HCT116 (cell line): ENCODE results near the gene ZSCAN30. TPM values are rescaled to one million over a fixed set of nuclear protein-coding genes. Genes with fewer than 3 reads are reported as not detected.

ENCODE experiments used
- ATAC-seq: fragments of 200-7000 bp; cut with Tn5 transposase; 2 replicates; pipeline ENCODE4 v1.9.1; 2020; ENCODE audit warnings: mild to moderate bottlenecking, moderate library complexity
- Bru-seq: library from RNA; stranded (reverse); fragments of 400-500 nt; gene quantifications from one replicate; lab custom pipeline; 2021; lab: Mats Ljungman, UMichigan
- BruChase-seq, 2 experiments: library from RNA; stranded (reverse); fragments of 400-500 nt; gene quantifications; one replicate each; lab custom pipeline; 2021; lab: Mats Ljungman, UMichigan
- BruUV-seq: library from RNA; stranded (reverse); fragments of 400-500 nt; replicated peaks from 2 replicates; lab custom pipeline; 2021; lab: Mats Ljungman, UMichigan
- CTCF ChIA-PET: fragments of 300-600 bp; sonication (Branson Sonifier 250); formaldehyde crosslinking; loops from one replicate; lab custom pipeline; 2021; ENCODE audit warnings: antibody characterized with exemption; lab: Charles Lee
- POLR2A ChIA-PET: fragments of 300-600, 350-600 bp; sonication (Branson Sonifier 250); formaldehyde crosslinking; loops from one replicate; lab custom pipeline; 2021; ENCODE audit warnings: antibody characterized with exemption; lab: Charles Lee
- RAD21 ChIA-PET, 2 experiments: fragments of 300-600 bp; sonication (Branson Sonifier 250); formaldehyde crosslinking; loops; one replicate each; lab custom pipeline; 2023; ENCODE audit warnings: low total read pairs in 2 of 2; ENCODE audit not compliant: uncharacterized antibody in 2 of 2, unreplicated experiment in 2 of 2, low non-redundant PET in 1 of 2; lab: Charles Lee
- DNase-seq: peaks from one replicate; pipeline ENCODE4 v3.0.0-alpha.2; 2010; ENCODE audit warnings: low read depth, low spot score
- H2AFZ ChIP-seq: fragments of 200-600 bp; shearing (Covaris generic), sonication (generic); 2 replicates; pipeline ENCODE4 v1.6.1; 2017; ENCODE audit warnings: low read depth, mixed run types, mixed read lengths, antibody characterized with exemption, low read length; ENCODE audit not compliant: poor library complexity, severe bottlenecking
- H3K27ac ChIP-seq: 2 replicates; pipeline ENCODE4 v1.5.1; 2012; ENCODE audit warnings: low read depth, low read length
- H3K27me3 ChIP-seq: fragments of 200-600 bp; sonication (generic); 2 replicates; pipeline ENCODE4 v1.6.1; 2016; ENCODE audit warnings: mixed run types, low read length, mixed read lengths; ENCODE audit not compliant: insufficient read depth
- H3K36me3 ChIP-seq, 2 experiments: fragments of 200-500 bp in 1 of 2; fragments of 200-600 bp in 1 of 2; sonication (Bioruptor generic) in 1 of 2; sonication (generic) in 1 of 2; 2 replicates each; pipeline versions ENCODE4 v1.5.1 to v1.6.1; 2014 to 2016; ENCODE audit warnings: low read length in 2 of 2, inconsistent platforms in 1 of 2, mixed read lengths in 1 of 2, mixed run types in 1 of 2; ENCODE audit not compliant: insufficient read depth in 2 of 2, control insufficient read depth in 1 of 2
- H3K4me1 ChIP-seq, 2 experiments: fragments of 200-600 bp in 1 of 2; sonication (generic) in 1 of 2; 2 replicates each; pipeline versions ENCODE4 v1.5.1 to v1.6.1; 2012 to 2017; ENCODE audit warnings: low read length in 2 of 2, inconsistent platforms in 1 of 2, mild to moderate bottlenecking in 1 of 2, mixed read lengths in 1 of 2, mixed run types in 1 of 2, moderate library complexity in 1 of 2; ENCODE audit not compliant: insufficient read depth in 2 of 2, control insufficient read depth in 1 of 2
- H3K4me2 ChIP-seq: fragments of 200-600 bp; sonication (generic); 2 replicates; pipeline ENCODE4 v1.6.1; 2017; ENCODE audit warnings: mixed run types, low read length, mixed read lengths
- H3K4me3 ChIP-seq, 2 experiments: fragments of 200-600 bp in 1 of 2; sonication (generic) in 1 of 2; replicated peaks in 1 of 2; 2 replicates each; pipeline ENCODE4 v1.5.1; 2011 to 2016; ENCODE audit warnings: low read length in 2 of 2, control low read depth in 1 of 2, low read depth in 1 of 2, mild to moderate bottlenecking in 1 of 2, mixed read lengths in 1 of 2, mixed run types in 1 of 2
- H3K79me2 ChIP-seq: fragments of 200-600 bp; sonication (generic); 2 replicates; pipeline ENCODE4 v1.6.1; 2017; ENCODE audit warnings: mild to moderate bottlenecking, mixed run types, low read length, moderate library complexity, mixed read lengths; ENCODE audit not compliant: insufficient read depth
- H3K9ac ChIP-seq: fragments of 200-600 bp; sonication (generic); 2 replicates; pipeline ENCODE4 v1.6.1; 2016; ENCODE audit warnings: low read length, mixed read lengths
- H3K9me2 ChIP-seq: fragments of 200-600 bp; sonication (generic), shearing (Covaris generic); 2 replicates; pipeline ENCODE4 v1.6.1; 2017; ENCODE audit warnings: mixed run types, mild to moderate bottlenecking, moderate library complexity; ENCODE audit not compliant: insufficient read depth
- H3K9me3 ChIP-seq, 2 experiments: fragments of 200-500 bp in 1 of 2; fragments of 200-600 bp in 1 of 2; sonication (Bioruptor generic) in 1 of 2; sonication (generic) in 1 of 2; 2 replicates each; pipeline ENCODE4 v1.6.1; 2014 to 2017; ENCODE audit warnings: low read length in 2 of 2, mixed read lengths in 2 of 2, inconsistent platforms in 1 of 2, low read depth in 1 of 2, mild to moderate bottlenecking in 1 of 2, mixed run types in 1 of 2, moderate library complexity in 1 of 2; ENCODE audit not compliant: control insufficient read depth in 1 of 2, insufficient read depth in 1 of 2
- H4K20me1 ChIP-seq: fragments of 200-600 bp; sonication (generic), shearing (Covaris generic); 2 replicates; pipeline ENCODE4 v1.6.1; 2017; ENCODE audit warnings: mixed run types, mild to moderate bottlenecking, moderate library complexity; ENCODE audit not compliant: insufficient read depth
- CBX3 ChIP-seq: IDR thresholded peaks from 2 replicates; pipeline ENCODE4 v1.6.1; 2012; ENCODE audit warnings: low read depth
- EGR1 ChIP-seq: IDR thresholded peaks from 2 replicates; pipeline ENCODE4 v1.6.1; 2012; ENCODE audit warnings: low read depth
- ELF1 ChIP-seq: IDR thresholded peaks from 2 replicates; pipeline ENCODE4 v1.6.1; 2012; ENCODE audit warnings: low read depth, borderline replicate concordance
- JUND ChIP-seq: IDR thresholded peaks from 2 replicates; pipeline ENCODE4 v1.6.1; 2012
- POLR2AphosphoS5 ChIP-seq: IDR thresholded peaks from 2 replicates; pipeline ENCODE4 v1.6.1; 2011; ENCODE audit warnings: mild to moderate bottlenecking, low read depth, low read length, moderate library complexity
- SIN3A ChIP-seq: IDR thresholded peaks from 2 replicates; pipeline ENCODE4 v1.6.1; 2012; ENCODE audit warnings: low read depth
- SP1 ChIP-seq: IDR thresholded peaks from 2 replicates; pipeline ENCODE4 v1.6.1; 2012; ENCODE audit warnings: low read depth
- YY1 ChIP-seq: IDR thresholded peaks from 2 replicates; pipeline ENCODE4 v1.6.1; 2011; ENCODE audit warnings: low read length, low read depth, moderate library complexity, mild to moderate bottlenecking; ENCODE audit not compliant: insufficient replicate concordance; ENCODE audit errors: extremely low read depth
- ZFX ChIP-seq: fragments of 450-650 bp; IDR thresholded peaks from 2 replicates; pipeline ENCODE4 v1.6.1; 2017
- intact Hi-C: fragments of 100-400 bp; cut with micrococcal nuclease; formaldehyde crosslinking; loops from 2 replicates; pipeline ENCODE4 v1.10.0; 2022
- long read RNA-seq: library from polyadenylated mRNA; unstranded; transcript quantifications from one replicate; pipeline ENCODE4 v2.0.0, GENCODE V29; 2021; ENCODE audit not compliant: unreplicated experiment
- polyA plus RNA-seq: library from polyadenylated mRNA; unstranded; fragments of >200 nt; gene quantifications from 2 replicates; pipeline ENCODE4 v1.2.1, GENCODE V29; 2012; ENCODE audit warnings: missing spikeins
- total RNA-seq: library from RNA; stranded (reverse); gene quantifications from one replicate; pipeline ENCODE4 v1.2.1, GENCODE V29; 2021; ENCODE audit not compliant: unreplicated experiment
- TF ChIP-seq, protein P1 (sequence below): IDR thresholded peaks from 2 replicates; pipeline ENCODE4 v1.6.1; 2012
- TF ChIP-seq, protein P2 (sequence below): IDR thresholded peaks from 2 replicates; pipeline ENCODE4 v1.6.1; 2012
- TF ChIP-seq, protein P3 (sequence below): IDR thresholded peaks from 2 replicates; pipeline ENCODE4 v1.6.1; 2011; ENCODE audit warnings: mild to moderate bottlenecking, low read length, moderate library complexity; ENCODE audit not compliant: insufficient replicate concordance; ENCODE audit errors: extremely low read depth
- TF ChIP-seq, protein P4 (sequence below), 3 experiments: fragments of 200-600 bp in 1 of 3; sonication (generic) in 1 of 3; IDR thresholded peaks in 2 of 3; conservative IDR thresholded peaks in 1 of 3; 2 replicates each; pipeline ENCODE4 v1.5.1; 2012 to 2017; ENCODE audit warnings: low read depth in 2 of 3, low read length in 2 of 3, antibody characterized with exemption in 1 of 3, borderline replicate concordance in 1 of 3, control low read depth in 1 of 3, mild to moderate bottlenecking in 1 of 3, mixed read lengths in 1 of 3, mixed run types in 1 of 3, moderate library complexity in 1 of 3; ENCODE audit not compliant: insufficient read depth in 1 of 3

The ZSCAN30 gene
- total RNA-seq (11.5 TPM), Bru-seq, nascent RNA (percentile 60 among the genes with signal in this experiment), BruChase-seq, experiment 1, labeled RNA remaining after a 6-hour chase (percentile 74 among the genes with signal in this experiment), BruChase-seq, experiment 2, labeled RNA remaining after a 2-hour chase (percentile 75 among the genes with signal in this experiment)
- 4.5 and 6.8 TPM in 2 replicates for polyA plus RNA-seq
- long read RNA-seq, full-length matches to known transcripts: 3 of 15 reads
- long read RNA-seq, partial matches to known transcripts: 1 of 15 reads
- long read RNA-seq, other reads (novel, unspliced or antisense): 11 of 15 reads

DNA sequence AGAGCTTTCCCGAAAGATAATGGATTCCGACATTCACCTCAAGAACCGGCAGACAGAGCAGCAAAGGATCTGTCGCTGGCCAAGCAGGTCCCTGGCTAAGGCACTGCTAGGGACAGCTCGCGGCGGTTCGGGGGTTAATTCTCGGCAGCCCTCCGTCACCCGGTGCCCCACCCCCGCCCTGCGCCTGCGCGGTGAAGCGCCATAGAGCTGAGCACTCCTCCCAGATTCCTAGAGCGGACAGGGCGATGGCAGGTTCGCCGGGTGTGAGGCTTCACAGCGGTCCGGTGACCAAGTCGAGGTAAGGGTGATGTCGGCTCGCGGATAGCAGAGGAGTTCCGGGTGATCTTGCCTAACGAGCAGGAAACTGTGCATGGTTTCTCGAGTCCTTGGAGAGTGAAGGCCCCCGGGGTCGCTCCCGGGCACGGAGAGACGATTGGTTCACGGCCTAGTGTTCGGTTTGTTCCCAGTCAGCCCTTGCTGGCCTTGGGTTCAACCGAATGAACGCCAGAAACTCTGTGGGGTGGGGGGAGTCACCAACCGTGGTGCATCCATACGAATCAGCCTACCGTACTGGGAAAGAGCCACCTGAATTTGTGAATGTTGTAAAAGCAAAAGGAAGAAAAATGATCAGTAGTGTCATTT is at the start of gene ZSCAN30:
TSS of gene ZSCAN30 (minus strand) at position 136 of the 642 bp plus-strand sequence. CDS start 25,877 bp downstream, outside the sequence.
- Histone ChIP-seq H4K20me1 (no peaks in the 10 kb centered on the region), H3K4me2 (peak within 1 kb of the TSS; percentile 95), H3K36me3 (peaks cover 0 to 17% of the 10 kb centered on the region in 2 experiments; a peak in 2 of 4 replicates), H3K27me3 (no peaks in the 10 kb centered on the region), H2AFZ (peak within 1 kb of the TSS; percentile 72), H3K9me2 (no peaks in the 10 kb centered on the region), H3K9me3 (peaks cover 0 to 5% of the 10 kb centered on the region in 2 experiments; a peak in 1 of 4 replicates), H3K4me1 (peaks cover 0 to 16% of the 10 kb centered on the region in 2 experiments; a peak in 2 of 4 replicates), H3K4me3 (peak within 1 kb of the TSS; percentile 71 to 87), H3K27ac (peak within 1 kb of the TSS; percentile 57), H3K9ac (peak within 1 kb of the TSS; percentile 81), H3K79me2 (peaks cover 50% of the 10 kb centered on the region)
- ChIA-PET CTCF (interaction anchor here (1.4 kb wide), 1 partner anchor 65 kb away, joined by 3 read pairs; no protein-coding TSS in a partner anchor), POLR2A (interaction anchor here (1.0 to 1.5 kb wide), 6 partner anchors 8 to 50 kb away, joined by 3 to 4 read pairs (median 3); partner anchors contain the start of gene ZNF397), RAD21 (no interaction called here)
- DNase-seq (peak; percentile 91), ATAC-seq (peak; percentile 98)
- BruUV-seq: no TSS peak
- intact Hi-C loops: loop anchor here (5.0 kb wide), 1 partner anchor 52 kb away; the partner anchor contains the start of gene ZNF24
- peak; percentile 68 for TF ChIP-seq SP1
- TF ChIP-seq, protein P1, sequence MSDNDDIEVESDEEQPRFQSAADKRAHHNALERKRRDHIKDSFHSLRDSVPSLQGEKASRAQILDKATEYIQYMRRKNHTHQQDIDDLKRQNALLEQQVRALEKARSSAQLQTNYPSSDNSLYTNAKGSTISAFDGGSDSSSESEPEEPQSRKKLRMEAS: peak; percentile 72
- TF ChIP-seq, protein P2, sequence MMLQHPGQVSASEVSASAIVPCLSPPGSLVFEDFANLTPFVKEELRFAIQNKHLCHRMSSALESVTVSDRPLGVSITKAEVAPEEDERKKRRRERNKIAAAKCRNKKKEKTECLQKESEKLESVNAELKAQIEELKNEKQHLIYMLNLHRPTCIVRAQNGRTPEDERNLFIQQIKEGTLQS: no peak
- TF ChIP-seq EGR1: peak; percentile 60; the same call in 1 of the 2 replicates
- peak; percentile 92 for TF ChIP-seq POLR2AphosphoS5
- TF ChIP-seq ELF1: peak; percentile 25; the same call in 1 of the 2 replicates
- TF ChIP-seq SIN3A: peak; percentile 86
- peak; percentile 76 for TF ChIP-seq YY1
- TF ChIP-seq JUND: no peak
- TF ChIP-seq, protein P3, sequence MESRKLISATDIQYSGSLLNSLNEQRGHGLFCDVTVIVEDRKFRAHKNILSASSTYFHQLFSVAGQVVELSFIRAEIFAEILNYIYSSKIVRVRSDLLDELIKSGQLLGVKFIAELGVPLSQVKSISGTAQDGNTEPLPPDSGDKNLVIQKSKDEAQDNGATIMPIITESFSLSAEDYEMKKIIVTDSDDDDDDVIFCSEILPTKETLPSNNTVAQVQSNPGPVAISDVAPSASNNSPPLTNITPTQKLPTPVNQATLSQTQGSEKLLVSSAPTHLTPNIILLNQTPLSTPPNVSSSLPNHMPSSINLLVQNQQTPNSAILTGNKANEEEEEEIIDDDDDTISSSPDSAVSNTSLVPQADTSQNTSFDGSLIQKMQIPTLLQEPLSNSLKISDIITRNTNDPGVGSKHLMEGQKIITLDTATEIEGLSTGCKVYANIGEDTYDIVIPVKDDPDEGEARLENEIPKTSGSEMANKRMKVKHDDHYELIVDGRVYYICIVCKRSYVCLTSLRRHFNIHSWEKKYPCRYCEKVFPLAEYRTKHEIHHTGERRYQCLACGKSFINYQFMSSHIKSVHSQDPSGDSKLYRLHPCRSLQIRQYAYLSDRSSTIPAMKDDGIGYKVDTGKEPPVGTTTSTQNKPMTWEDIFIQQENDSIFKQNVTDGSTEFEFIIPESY: no peak
- peak; percentile 96 for TF ChIP-seq CBX3
- peak; percentile 87 for TF ChIP-seq ZFX
- TF ChIP-seq, protein P4, sequence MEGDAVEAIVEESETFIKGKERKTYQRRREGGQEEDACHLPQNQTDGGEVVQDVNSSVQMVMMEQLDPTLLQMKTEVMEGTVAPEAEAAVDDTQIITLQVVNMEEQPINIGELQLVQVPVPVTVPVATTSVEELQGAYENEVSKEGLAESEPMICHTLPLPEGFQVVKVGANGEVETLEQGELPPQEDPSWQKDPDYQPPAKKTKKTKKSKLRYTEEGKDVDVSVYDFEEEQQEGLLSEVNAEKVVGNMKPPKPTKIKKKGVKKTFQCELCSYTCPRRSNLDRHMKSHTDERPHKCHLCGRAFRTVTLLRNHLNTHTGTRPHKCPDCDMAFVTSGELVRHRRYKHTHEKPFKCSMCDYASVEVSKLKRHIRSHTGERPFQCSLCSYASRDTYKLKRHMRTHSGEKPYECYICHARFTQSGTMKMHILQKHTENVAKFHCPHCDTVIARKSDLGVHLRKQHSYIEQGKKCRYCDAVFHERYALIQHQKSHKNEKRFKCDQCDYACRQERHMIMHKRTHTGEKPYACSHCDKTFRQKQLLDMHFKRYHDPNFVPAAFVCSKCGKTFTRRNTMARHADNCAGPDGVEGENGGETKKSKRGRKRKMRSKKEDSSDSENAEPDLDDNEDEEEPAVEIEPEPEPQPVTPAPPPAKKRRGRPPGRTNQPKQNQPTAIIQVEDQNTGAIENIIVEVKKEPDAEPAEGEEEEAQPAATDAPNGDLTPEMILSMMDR (IDR thresholded peaks at IDR 0.05 in 2 of 3, conservative IDR thresholded peaks at IDR 0.05 in 1 of 3; ENCODE audit: borderline replicate concordance in 1 of 3, insufficient read depth in 1 of 3, low read depth in 2 of 3, low read length in 2 of 3): no peak
